OCI-LY7 (cell line): ENCODE results near the gene MISP. TPM values are rescaled to one million over a fixed set of nuclear protein-coding genes. Genes with fewer than 3 reads are reported as not detected.

Source experiments
- BruUV-seq: library from RNA; stranded (reverse); fragments of 400-500 nt; replicated peaks from 2 replicates; lab custom pipeline; 2021; lab: Mats Ljungman, UMichigan
- CTCF ChIA-PET: fragments of 300-600 bp; sonication (Branson Sonifier 250); formaldehyde crosslinking; loops from one replicate; lab custom pipeline; 2022; ENCODE audit warnings: antibody characterized with exemption; ENCODE audit not compliant: unreplicated experiment; lab: Charles Lee
- POLR2A ChIA-PET: fragments of 300-600 bp; sonication (Branson Sonifier 250); formaldehyde crosslinking; loops from one replicate; lab custom pipeline; 2022; ENCODE audit warnings: antibody characterized with exemption; lab: Charles Lee
- DNase-seq: peaks from one replicate; pipeline ENCODE4 v3.0.0-alpha.2; 2015; ENCODE audit warnings: low spot score
- H2AFZ ChIP-seq: fragments of 200-600 bp; sonication (generic), shearing (Covaris generic); 2 replicates; pipeline ENCODE4 v1.6.1; 2014; ENCODE audit warnings: mild to moderate bottlenecking, antibody characterized with exemption, low read length, moderate library complexity
- H3K27ac ChIP-seq: fragments of 200-600 bp; sonication (generic); 2 replicates; pipeline ENCODE4 v1.5.1; 2014; ENCODE audit warnings: mixed run types, low read depth, mild to moderate bottlenecking, moderate library complexity, low read length, inconsistent platforms; ENCODE audit not compliant: poor library complexity, severe bottlenecking
- H3K36me3 ChIP-seq: fragments of 200-600 bp; sonication (generic); 2 replicates; pipeline ENCODE4 v1.6.1; 2014; ENCODE audit warnings: mild to moderate bottlenecking, antibody characterized with exemption, low read length, moderate library complexity, mixed read lengths; ENCODE audit not compliant: insufficient read depth
- H3K4me1 ChIP-seq: fragments of 200-600 bp; sonication (generic); 2 replicates; pipeline ENCODE4 v1.5.1; 2014; ENCODE audit warnings: mild to moderate bottlenecking, low read length; ENCODE audit not compliant: insufficient read depth, poor library complexity, severe bottlenecking
- H3K4me2 ChIP-seq: fragments of 200-600 bp; sonication (generic); 2 replicates; pipeline ENCODE4 v1.6.1; 2014; ENCODE audit warnings: mild to moderate bottlenecking, low read length
- H3K4me3 ChIP-seq: fragments of 200-600 bp; sonication (generic); 2 replicates; pipeline ENCODE4 v1.5.1; 2014; ENCODE audit warnings: mild to moderate bottlenecking, low read depth, low read length; ENCODE audit not compliant: poor library complexity, severe bottlenecking
- H3K79me2 ChIP-seq: fragments of 200-600 bp; sonication (generic); 2 replicates; pipeline ENCODE4 v1.6.1; 2016; ENCODE audit warnings: low read depth, mild to moderate bottlenecking, low read length, moderate library complexity, mixed read lengths; ENCODE audit not compliant: insufficient read depth
- H3K9me2 ChIP-seq: fragments of 200-600 bp; sonication (generic); 2 replicates; pipeline ENCODE4 v1.6.1; 2016; ENCODE audit warnings: mild to moderate bottlenecking, low read length, mixed read lengths; ENCODE audit not compliant: insufficient read depth
- H3K9me3 ChIP-seq: fragments of 200-600 bp; sonication (generic); 2 replicates; pipeline ENCODE4 v1.6.1; 2014; ENCODE audit warnings: mild to moderate bottlenecking, mixed run types, low read length, mixed read lengths
- H4K20me1 ChIP-seq: fragments of 200-600 bp; sonication (generic); 2 replicates; pipeline ENCODE4 v1.6.1; 2014; ENCODE audit warnings: mild to moderate bottlenecking, antibody characterized with exemption, low read length, moderate library complexity, mixed read lengths; ENCODE audit not compliant: insufficient read depth
- EZH2phosphoT487 ChIP-seq: fragments of 200-600 bp; sonication (generic); IDR thresholded peaks from 2 replicates; pipeline ENCODE4 v1.6.1; 2018; ENCODE audit warnings: low read depth, borderline replicate concordance, mild to moderate bottlenecking, mixed run types, antibody characterized with exemption, low read length, moderate library complexity, mixed read lengths
- intact Hi-C: fragments of 100-400 bp; cut with micrococcal nuclease; formaldehyde crosslinking; loops from one replicate; pipeline ENCODE4 v1.10.0; 2022; ENCODE audit not compliant: unreplicated experiment
- total RNA-seq, 2 experiments: library from RNA; depleted of rRNA in 1 of 2; stranded (reverse); fragments of >200 nt in 1 of 2; shearing (Covaris generic) in 1 of 2; gene quantifications; 2 replicates each; pipeline ENCODE4 v1.2.3, GENCODE V29; 2014 to 2022
- TF ChIP-seq, protein P1 (sequence below): fragments of 200-600 bp; sonication (generic); conservative IDR thresholded peaks from 2 replicates; pipeline ENCODE4 v1.5.1; 2014; ENCODE audit warnings: mild to moderate bottlenecking, antibody characterized with exemption, low read length, moderate library complexity, mixed read lengths

MISP gene
- total RNA-seq, 2 experiments from 2014 or later = 0.23 TPM; not detected in 1

GRCh38 chr19:812049-812746 lies 61.3 kb downstream of the MISP start:
- TF ChIP-seq EZH2phosphoT487 = no peak
- TF ChIP-seq, protein P1, sequence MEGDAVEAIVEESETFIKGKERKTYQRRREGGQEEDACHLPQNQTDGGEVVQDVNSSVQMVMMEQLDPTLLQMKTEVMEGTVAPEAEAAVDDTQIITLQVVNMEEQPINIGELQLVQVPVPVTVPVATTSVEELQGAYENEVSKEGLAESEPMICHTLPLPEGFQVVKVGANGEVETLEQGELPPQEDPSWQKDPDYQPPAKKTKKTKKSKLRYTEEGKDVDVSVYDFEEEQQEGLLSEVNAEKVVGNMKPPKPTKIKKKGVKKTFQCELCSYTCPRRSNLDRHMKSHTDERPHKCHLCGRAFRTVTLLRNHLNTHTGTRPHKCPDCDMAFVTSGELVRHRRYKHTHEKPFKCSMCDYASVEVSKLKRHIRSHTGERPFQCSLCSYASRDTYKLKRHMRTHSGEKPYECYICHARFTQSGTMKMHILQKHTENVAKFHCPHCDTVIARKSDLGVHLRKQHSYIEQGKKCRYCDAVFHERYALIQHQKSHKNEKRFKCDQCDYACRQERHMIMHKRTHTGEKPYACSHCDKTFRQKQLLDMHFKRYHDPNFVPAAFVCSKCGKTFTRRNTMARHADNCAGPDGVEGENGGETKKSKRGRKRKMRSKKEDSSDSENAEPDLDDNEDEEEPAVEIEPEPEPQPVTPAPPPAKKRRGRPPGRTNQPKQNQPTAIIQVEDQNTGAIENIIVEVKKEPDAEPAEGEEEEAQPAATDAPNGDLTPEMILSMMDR = no peak
- DNase-seq = no peak
- Histone ChIP-seq H3K4me3 (no peak overlapping the region), H2AFZ (no peak overlapping the region), H3K36me3 (peaks cover 89% of the 10 kb centered on the region), H3K4me2 (no peak overlapping the region), H3K27ac (no peak overlapping the region), H4K20me1 (no peaks in the 10 kb centered on the region), H3K4me1 (no peaks in the 10 kb centered on the region), H3K9me2 (no peaks in the 10 kb centered on the region), H3K79me2 (no peaks in the 10 kb centered on the region), H3K9me3 (no peaks in the 10 kb centered on the region)
- BruUV-seq = no TSS peak
- ChIA-PET POLR2A (no interaction called here), CTCF (no interaction called here)
- intact Hi-C loops = no loop called here

DNA sequence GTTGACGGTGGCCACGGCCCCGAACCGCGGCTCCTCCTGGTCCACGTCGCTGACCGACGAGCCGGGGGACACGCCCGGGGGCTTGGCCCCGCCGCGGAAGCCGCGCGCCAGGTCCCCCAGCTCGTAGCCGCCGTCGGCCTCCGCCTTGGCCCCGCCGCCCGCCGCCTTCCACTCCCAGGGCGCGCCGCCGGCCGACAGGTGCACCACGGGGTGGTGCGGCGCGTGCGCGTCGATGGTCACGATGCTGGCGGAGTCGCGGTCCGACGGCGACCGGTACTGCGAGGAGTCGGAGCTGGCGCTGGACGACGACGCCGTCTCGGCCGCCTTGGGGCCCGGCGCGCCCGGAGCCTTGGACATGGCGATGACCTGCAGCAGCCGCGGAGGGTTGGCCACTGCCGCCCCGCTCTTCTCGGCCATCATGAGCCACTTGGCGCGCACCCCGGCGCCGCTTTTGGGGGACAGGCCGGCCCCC lies 61.9 kb downstream of the MISP start:
- Histone ChIP-seq H3K36me3 (peaks cover 88% of the 10 kb centered on the region), H3K4me3 (no peak overlapping the region), H3K27ac (no peak overlapping the region), H3K79me2 (no peaks in the 10 kb centered on the region), H3K9me3 (no peaks in the 10 kb centered on the region), H3K4me2 (no peak overlapping the region), H3K9me2 (no peaks in the 10 kb centered on the region), H4K20me1 (no peaks in the 10 kb centered on the region), H2AFZ (no peak overlapping the region), H3K4me1 (no peaks in the 10 kb centered on the region)
- intact Hi-C loops = no loop called here
- no peak for DNase-seq
- CTCF ChIA-PET = no interaction called here
- BruUV-seq = no TSS peak
- TF ChIP-seq, protein P1 = no peak
- TF ChIP-seq EZH2phosphoT487 = no peak
- POLR2A ChIA-PET = no interaction called here
